Dermis microvascular lymphatic vessel endothelial cell (primary cell): ENCODE measurements around the gene NSG1. TPM values are rescaled to one million over a fixed set of nuclear protein-coding genes. Genes with fewer than 3 reads are reported as not detected.

ENCODE experiments used
- total RNA-seq: library from RNA; depleted of rRNA; stranded (reverse); fragments of >200 nt; gene quantifications from 2 replicates; pipeline ENCODE4 v1.2.1, GENCODE V29; 2014

The NSG1 gene
- total RNA-seq, 1 donor from 2014 or later, result 0.39 TPM

Other genes with a start within 250 kb of the NSG1 start
- gene OTOP1, start 160.2 kb upstream of the NSG1 start, total RNA-seq, result not detected in 2 replicates
- 15.0 and 16.4 TPM in 2 replicates for gene TMEM128, start 138.9 kb upstream of the NSG1 start, total RNA-seq
- gene LYAR, start 96.9 kb upstream of the NSG1 start, total RNA-seq, result 8.1 and 9.1 TPM in 2 replicates
- gene ZBTB49, start 96.9 kb upstream of the NSG1 start, total RNA-seq, result 1.8 and 2.4 TPM in 2 replicates
- 14.3 and 16.0 TPM in 2 replicates for gene STX18, start 154.9 kb downstream of the NSG1 start, total RNA-seq